OCI-LY3 (cell line): Measurements from ENCODE around the gene ALDH3A1.

Experiments
- H2AFZ ChIP-seq: fragments of 200-600, 300-600 bp; shearing (Covaris generic); 2 replicates; pipeline ENCODE4 v1.6.0; 2014; ENCODE audit warnings: antibody characterized with exemption, low read depth, low read length
- H3K27ac ChIP-seq: fragments of 200-600, 300-600 bp; sonication (generic); 2 replicates; pipeline ENCODE4 v1.5.1; 2014; ENCODE audit warnings: mild to moderate bottlenecking, low read length, moderate library complexity, mixed read lengths
- H3K27me3 ChIP-seq: fragments of 200-600, 300-600 bp; sonication (generic); 2 replicates; pipeline ENCODE4 v1.6.1; 2014; ENCODE audit warnings: low read depth, low read length, mixed read lengths
- H3K36me3 ChIP-seq: fragments of 200-600, 300-600 bp; sonication (generic); replicated peaks from 2 replicates; pipeline ENCODE3; 2014; ENCODE audit warnings: low read depth, low read length, mixed read lengths
- H3K4me1 ChIP-seq: fragments of 300-600, 200-600 bp; sonication (generic); 2 replicates; pipeline ENCODE4 v1.6.1; 2014; ENCODE audit warnings: low read length, mixed read lengths
- H3K4me2 ChIP-seq: fragments of 200-600, 300-600 bp; sonication (generic); 2 replicates; pipeline ENCODE4 v1.6.1; 2014; ENCODE audit warnings: low read length, mixed read lengths
- H3K4me3 ChIP-seq: fragments of 300-600, 200-600 bp; sonication (generic); 2 replicates; pipeline ENCODE4 v1.5.1; 2014; ENCODE audit warnings: antibody characterized with exemption, mild to moderate bottlenecking, low read length, moderate library complexity
- H3K79me2 ChIP-seq: fragments of 300-600, 200-600 bp; shearing (Covaris generic); 2 replicates; pipeline ENCODE4 v1.6.1; 2014; ENCODE audit warnings: mild to moderate bottlenecking, low read length, mixed read lengths
- H3K9ac ChIP-seq: fragments of 300-600, 200-600 bp; shearing (Covaris generic); 2 replicates; pipeline ENCODE4 v1.6.0; 2014; ENCODE audit warnings: mild to moderate bottlenecking, low read length, moderate library complexity
- H3K9me3 ChIP-seq: fragments of 200-600, 300-600 bp; shearing (Covaris generic); 2 replicates; pipeline ENCODE4 v1.6.1; 2014; ENCODE audit warnings: low read length, mixed read lengths; ENCODE audit not compliant: insufficient read depth
- H4K20me1 ChIP-seq: fragments of 200-600, 300-600 bp; sonication (generic); 2 replicates; pipeline ENCODE4 v1.6.1; 2016; ENCODE audit warnings: low read length, mixed read lengths; ENCODE audit not compliant: insufficient read depth
- EZH2phosphoT487 ChIP-seq: fragments of 200-600 bp; shearing (Covaris generic); IDR thresholded peaks from 2 replicates; pipeline ENCODE4 v1.6.1; 2018; ENCODE audit warnings: antibody characterized with exemption, mixed run types, low read depth
- TF ChIP-seq, protein P1 (sequence below): fragments of 200-600, 300-600 bp; sonication (generic); IDR thresholded peaks from 2 replicates; pipeline ENCODE4 v1.5.1; 2014; ENCODE audit warnings: antibody characterized with exemption, low read length, low read depth

The ALDH3A1 gene

DNA sequence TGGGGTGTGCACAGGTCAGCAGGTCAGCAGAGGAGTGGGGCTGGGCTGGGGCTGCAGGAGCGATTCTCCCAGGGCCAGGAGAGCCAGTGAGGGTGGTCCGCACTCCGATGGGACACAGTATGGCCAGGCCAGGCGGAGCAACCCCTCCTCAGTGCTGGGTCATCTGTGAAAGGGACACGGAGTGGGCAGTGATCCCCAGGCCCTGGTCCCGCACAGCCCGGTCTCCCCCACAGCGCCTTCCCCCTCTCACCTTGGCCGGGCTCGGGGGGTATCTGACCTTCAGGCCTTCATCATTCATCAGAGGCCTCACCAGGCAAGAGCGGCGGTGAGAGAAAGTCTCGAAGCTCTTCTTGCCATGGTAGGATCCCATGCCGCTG is 10.0 kb downstream of the ALDH3A1 start:
- H3K4me2 ChIP-seq, result no peak overlapping the region
- no peak overlapping the region for H3K4me3 ChIP-seq
- H2AFZ ChIP-seq, result no peak overlapping the region
- H3K4me1 ChIP-seq, result no peaks in the 10 kb centered on the region
- no peaks in the 10 kb centered on the region for H4K20me1 ChIP-seq
- no peaks in the 10 kb centered on the region for H3K36me3 ChIP-seq
- H3K27ac ChIP-seq, result no peak overlapping the region
- H3K9ac ChIP-seq, result no peak overlapping the region
- H3K27me3 ChIP-seq, result no peaks in the 10 kb centered on the region
- H3K9me3 ChIP-seq, result no peaks in the 10 kb centered on the region
- no peaks in the 10 kb centered on the region for H3K79me2 ChIP-seq
- TF ChIP-seq, protein P1, sequence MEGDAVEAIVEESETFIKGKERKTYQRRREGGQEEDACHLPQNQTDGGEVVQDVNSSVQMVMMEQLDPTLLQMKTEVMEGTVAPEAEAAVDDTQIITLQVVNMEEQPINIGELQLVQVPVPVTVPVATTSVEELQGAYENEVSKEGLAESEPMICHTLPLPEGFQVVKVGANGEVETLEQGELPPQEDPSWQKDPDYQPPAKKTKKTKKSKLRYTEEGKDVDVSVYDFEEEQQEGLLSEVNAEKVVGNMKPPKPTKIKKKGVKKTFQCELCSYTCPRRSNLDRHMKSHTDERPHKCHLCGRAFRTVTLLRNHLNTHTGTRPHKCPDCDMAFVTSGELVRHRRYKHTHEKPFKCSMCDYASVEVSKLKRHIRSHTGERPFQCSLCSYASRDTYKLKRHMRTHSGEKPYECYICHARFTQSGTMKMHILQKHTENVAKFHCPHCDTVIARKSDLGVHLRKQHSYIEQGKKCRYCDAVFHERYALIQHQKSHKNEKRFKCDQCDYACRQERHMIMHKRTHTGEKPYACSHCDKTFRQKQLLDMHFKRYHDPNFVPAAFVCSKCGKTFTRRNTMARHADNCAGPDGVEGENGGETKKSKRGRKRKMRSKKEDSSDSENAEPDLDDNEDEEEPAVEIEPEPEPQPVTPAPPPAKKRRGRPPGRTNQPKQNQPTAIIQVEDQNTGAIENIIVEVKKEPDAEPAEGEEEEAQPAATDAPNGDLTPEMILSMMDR, result no peak

DNA sequence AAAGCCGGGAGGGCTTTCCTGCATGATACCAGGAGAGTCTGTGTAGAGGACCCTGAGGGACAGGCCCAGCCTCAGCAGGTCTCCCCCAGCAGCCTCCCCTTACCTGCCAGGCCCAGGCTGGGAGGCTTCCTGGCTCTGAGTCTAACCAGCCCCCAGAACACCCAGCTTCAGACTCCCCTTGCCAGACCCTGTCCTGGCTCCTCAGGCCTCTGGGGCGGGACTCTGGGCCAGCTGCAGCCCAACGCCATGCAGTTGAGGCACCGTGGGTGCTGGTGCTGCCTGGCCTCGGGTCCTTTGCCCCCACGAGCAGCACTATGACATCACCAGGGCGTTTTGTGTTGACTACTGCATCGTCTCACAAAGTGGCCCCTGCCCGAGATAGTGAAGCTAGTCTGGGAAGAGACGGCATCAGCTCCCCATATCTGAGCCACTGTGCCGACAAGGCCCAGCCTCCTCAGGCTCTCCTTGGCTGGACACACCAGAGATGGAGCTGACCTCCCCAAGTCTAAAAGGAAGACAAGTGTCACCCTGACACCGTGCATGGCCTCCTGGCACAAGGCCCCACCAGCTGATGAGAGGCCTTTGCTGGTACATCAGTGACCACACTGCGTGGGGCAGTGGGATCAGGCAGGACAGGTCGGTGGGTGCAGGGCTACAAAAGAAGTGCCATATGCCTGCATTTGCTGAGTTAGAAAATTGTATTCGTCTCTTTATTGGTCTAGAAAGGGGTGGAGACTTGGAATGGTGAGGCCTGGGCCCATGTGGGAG is 10.6 kb downstream of the ALDH3A1 start:
- H3K79me2 ChIP-seq, result no peaks in the 10 kb centered on the region
- H3K4me2 ChIP-seq, result no peak overlapping the region
- no peak overlapping the region for H3K9ac ChIP-seq
- no peaks in the 10 kb centered on the region for H3K27me3 ChIP-seq
- no peaks in the 10 kb centered on the region for H3K36me3 ChIP-seq
- H3K9me3 ChIP-seq, result no peaks in the 10 kb centered on the region
- TF ChIP-seq, protein P1, result no peak
- no peak overlapping the region for H3K4me3 ChIP-seq
- H2AFZ ChIP-seq, result no peak overlapping the region
- no peaks in the 10 kb centered on the region for H4K20me1 ChIP-seq
- H3K27ac ChIP-seq, result no peak overlapping the region
- no peaks in the 10 kb centered on the region for H3K4me1 ChIP-seq

DNA sequence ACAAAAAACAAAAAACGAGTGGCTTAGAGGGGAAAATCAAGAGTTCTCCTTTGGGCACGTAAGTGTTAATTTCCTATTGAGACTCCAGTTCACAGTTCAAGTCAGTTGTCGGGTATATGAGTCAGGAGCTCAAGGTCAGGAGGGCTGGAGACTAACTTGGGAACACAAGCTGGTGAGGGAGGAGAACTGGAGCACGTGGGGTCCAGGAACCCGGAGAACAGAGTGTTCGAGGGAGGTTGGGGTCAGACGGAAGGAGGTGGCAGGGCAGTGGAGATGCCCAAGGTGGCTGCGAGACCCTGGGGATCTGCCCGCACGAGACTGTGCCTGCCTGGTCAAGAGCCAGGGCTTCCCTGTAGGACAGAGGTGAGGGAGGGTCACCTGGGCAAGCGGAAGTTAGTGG is 12.0 kb downstream of the ALDH3A1 start:
- H3K27me3 ChIP-seq, result no peaks in the 10 kb centered on the region
- no peaks in the 10 kb centered on the region for H3K4me1 ChIP-seq
- H3K9ac ChIP-seq, result no peak overlapping the region
- H3K27ac ChIP-seq, result no peak overlapping the region
- no peak for TF ChIP-seq EZH2phosphoT487
- TF ChIP-seq, protein P1, result no peak
- H2AFZ ChIP-seq, result no peak overlapping the region
- H3K9me3 ChIP-seq, result no peaks in the 10 kb centered on the region
- H3K36me3 ChIP-seq, result no peaks in the 10 kb centered on the region
- no peak overlapping the region for H3K4me3 ChIP-seq
- no peaks in the 10 kb centered on the region for H4K20me1 ChIP-seq
- H3K79me2 ChIP-seq, result no peaks in the 10 kb centered on the region
- H3K4me2 ChIP-seq, result no peak overlapping the region

DNA sequence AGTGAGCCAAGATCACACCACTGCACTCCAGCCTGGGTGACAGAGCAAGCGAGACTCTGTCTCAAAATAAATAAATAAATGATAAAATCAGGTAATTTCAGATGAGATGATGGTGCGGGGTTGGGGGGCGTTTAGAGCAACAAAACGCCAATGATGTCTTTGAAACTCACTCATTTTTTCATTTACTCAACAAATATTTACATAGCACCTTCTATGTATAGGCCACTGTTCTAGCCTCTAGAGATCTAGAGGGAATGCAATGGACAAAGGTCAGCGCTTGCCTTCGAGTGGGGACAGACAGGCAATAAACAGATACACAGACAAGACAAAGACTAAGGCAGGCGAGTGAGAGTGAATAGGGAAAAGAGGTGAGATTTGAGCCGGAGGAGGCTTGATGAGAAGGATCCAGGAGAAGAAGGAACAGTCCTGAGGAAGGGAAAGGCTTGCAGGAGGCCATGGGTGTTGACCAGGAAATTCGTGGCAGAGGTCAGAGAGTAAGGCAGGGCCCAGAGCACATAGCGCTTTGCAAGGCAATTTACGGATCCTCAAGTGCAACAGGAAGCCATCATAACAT is 14.1 kb downstream of the ALDH3A1 start:
- Histone ChIP-seq H3K9me3 (no peaks in the 10 kb centered on the region), H3K79me2 (no peaks in the 10 kb centered on the region), H3K36me3 (no peaks in the 10 kb centered on the region), H3K4me3 (no peak overlapping the region), H3K27ac (no peak overlapping the region), H2AFZ (no peak overlapping the region), H4K20me1 (no peaks in the 10 kb centered on the region), H3K4me1 (no peaks in the 10 kb centered on the region), H3K4me2 (no peak overlapping the region), H3K27me3 (no peaks in the 10 kb centered on the region), H3K9ac (no peak overlapping the region)
- no peak for TF ChIP-seq EZH2phosphoT487
- TF ChIP-seq, protein P1, result no peak
